Chondrocyte (in vitro differentiated cells): ENCODE results near the gene MARK3. TPM values are rescaled to one million over a fixed set of nuclear protein-coding genes. Genes with fewer than 3 reads are reported as not detected.

ENCODE experiments used
- DNase-seq: peaks from one replicate; pipeline ENCODE4 v3.0.0; 2021; ENCODE audit warnings: mixed read lengths, low spot score
- H3K27ac Mint-ChIP-seq: one replicate; pipeline ENCODE4 v1.8.0; 2021; ENCODE audit warnings: mild to moderate bottlenecking, moderate library complexity, mixed read lengths; ENCODE audit not compliant: unreplicated experiment
- H3K27me3 Mint-ChIP-seq: 2 replicates; pipeline ENCODE4 v1.8.0; 2021; ENCODE audit warnings: low read depth, mixed read lengths
- H3K36me3 Mint-ChIP-seq: 2 replicates; pipeline ENCODE4 v1.8.0; 2021; ENCODE audit warnings: low read depth, mixed read lengths
- H3K4me1 Mint-ChIP-seq: 2 replicates; pipeline ENCODE4 v1.8.0; 2021; ENCODE audit warnings: low read depth, mild to moderate bottlenecking, mixed read lengths
- H3K4me3 Mint-ChIP-seq: one replicate; pipeline ENCODE4 v1.8.0; 2021; ENCODE audit warnings: mild to moderate bottlenecking, moderate library complexity, mixed read lengths; ENCODE audit not compliant: unreplicated experiment
- H3K9me3 Mint-ChIP-seq: 2 replicates; pipeline ENCODE4 v1.8.0; 2021; ENCODE audit warnings: low read depth, mixed read lengths
- CTCF ChIP-seq: fragments of 200-600 bp; sonication (generic); IDR thresholded peaks from 2 replicates; pipeline ENCODE4 v1.5.0; 2021; ENCODE audit warnings: antibody characterized with exemption, mild to moderate bottlenecking, moderate library complexity
- total RNA-seq: library from RNA; stranded (reverse); gene quantifications from 3 replicates; pipeline ENCODE4 v1.2.1, GENCODE V29; 2021

MARK3 gene
- total RNA-seq, 1 donor from 2014 or later = 65.1 TPM

GRCh38 chr14:103392106-103392505 is 6.9 kb downstream of the MARK3 start:
- Mint-ChIP-seq H3K4me3 (no peak overlapping the region), H3K9me3 (no peaks in the 10 kb centered on the region), H3K4me1 (peaks cover 62% of the 10 kb centered on the region), H3K27me3 (no peaks in the 10 kb centered on the region), H3K27ac (no peak overlapping the region), H3K36me3 (no peaks in the 10 kb centered on the region)
- no peak for DNase-seq
- TF ChIP-seq CTCF = no peak

- peaks cover 60% of the 10 kb centered on the region for H3K4me1 Mint-ChIP-seq
Measured at GRCh38 chr14:103392572-103392971, 7.4 kb downstream of the MARK3 start.

GRCh38 chr14:103393070-103393469 is 7.9 kb downstream of the MARK3 start:
- no peak for DNase-seq
- TF ChIP-seq CTCF = no peak
- Mint-ChIP-seq H3K4me3 (no peak overlapping the region), H3K4me1 (peaks cover 60% of the 10 kb centered on the region), H3K9me3 (no peaks in the 10 kb centered on the region), H3K27me3 (no peaks in the 10 kb centered on the region), H3K36me3 (no peaks in the 10 kb centered on the region), H3K27ac (peak overlapping the region; percentile 51)

More at GRCh38 chr14:103392572-103392971, 7.4 kb downstream of the MARK3 start:
- no peak for TF ChIP-seq CTCF
- Mint-ChIP-seq H3K27ac (no peak overlapping the region), H3K4me3 (no peak overlapping the region), H3K9me3 (no peaks in the 10 kb centered on the region), H3K27me3 (no peaks in the 10 kb centered on the region), H3K36me3 (no peaks in the 10 kb centered on the region)
- no peak for DNase-seq

GRCh38 chr14:103393676-103394626 is 8.7 kb downstream of the MARK3 start:
- Mint-ChIP-seq H3K27ac (peak overlapping the region; percentile 70), H3K36me3 (no peaks in the 10 kb centered on the region), H3K9me3 (no peaks in the 10 kb centered on the region), H3K27me3 (no peaks in the 10 kb centered on the region), H3K4me3 (no peak overlapping the region), H3K4me1 (peaks cover 60% of the 10 kb centered on the region)
- no peak for DNase-seq
- peak; percentile 85 for TF ChIP-seq CTCF

- no peaks in the 10 kb centered on the region for H3K9me3 Mint-ChIP-seq
- H3K27ac Mint-ChIP-seq = peak overlapping the region; percentile 74
- no peak for DNase-seq
- no peak overlapping the region for H3K4me3 Mint-ChIP-seq
- H3K4me1 Mint-ChIP-seq = peaks cover 61% of the 10 kb centered on the region
- no peaks in the 10 kb centered on the region for H3K27me3 Mint-ChIP-seq
- no peaks in the 10 kb centered on the region for H3K36me3 Mint-ChIP-seq
- TF ChIP-seq CTCF = no peak
Measured at GRCh38 chr14:103395244-103395643, 10.0 kb downstream of the MARK3 start.
